Parathyroid adenoma (tissue), 2 donors: ENCODE results near the gene TMEM132D.

Source experiments
- H2AFZ ChIP-seq: fragments of 300-600 bp; sonication (generic); one replicate; pipeline ENCODE4 v1.7.0; 2017; ENCODE audit warnings: antibody characterized with exemption, mild to moderate bottlenecking
- H3K27ac ChIP-seq: fragments of 300-600 bp; sonication (generic); one replicate; pipeline ENCODE4 v1.7.0; 2017
- H3K27me3 ChIP-seq: fragments of 300-600 bp; sonication (generic); one replicate; pipeline ENCODE4 v1.7.0; 2017; ENCODE audit warnings: low read length; ENCODE audit not compliant: control insufficient read depth, insufficient read depth
- H3K36me3 ChIP-seq: fragments of 300-600 bp; sonication (generic); one replicate; pipeline ENCODE4 v1.7.0; 2017; ENCODE audit warnings: low read length; ENCODE audit not compliant: control insufficient read depth, insufficient read depth
- H3K4me1 ChIP-seq: fragments of 300-600 bp; sonication (generic); one replicate; pipeline ENCODE4 v1.7.0; 2017; ENCODE audit warnings: control low read depth
- H3K4me2 ChIP-seq: fragments of 300-600 bp; sonication (generic); one replicate; pipeline ENCODE4 v1.7.0; 2017; ENCODE audit warnings: low read length
- H3K4me3 ChIP-seq: fragments of 300-600 bp; sonication (generic); one replicate; pipeline ENCODE4 v1.7.0; 2017; ENCODE audit warnings: low read depth, low read length
- H3K79me2 ChIP-seq: fragments of 300-600 bp; sonication (generic); one replicate; pipeline ENCODE4 v1.7.0; 2017; ENCODE audit warnings: control low read depth
- H3K9ac ChIP-seq: fragments of 300-600 bp; sonication (generic); one replicate; pipeline ENCODE4 v1.7.0; 2017; ENCODE audit warnings: mild to moderate bottlenecking
- H3K9me3 ChIP-seq: fragments of 300-600 bp; sonication (generic); one replicate; pipeline ENCODE4 v1.7.0; 2017; ENCODE audit warnings: low read length; ENCODE audit not compliant: control insufficient read depth
- TF ChIP-seq, protein P1 (sequence below): fragments of 300-600 bp; sonication (generic); IDR thresholded peaks from one replicate; pipeline ENCODE4 v1.7.0; 2017; ENCODE audit warnings: antibody characterized with exemption, mild to moderate bottlenecking
- donor health status: primary hyperparathyroidism.

TMEM132D gene

DNA sequence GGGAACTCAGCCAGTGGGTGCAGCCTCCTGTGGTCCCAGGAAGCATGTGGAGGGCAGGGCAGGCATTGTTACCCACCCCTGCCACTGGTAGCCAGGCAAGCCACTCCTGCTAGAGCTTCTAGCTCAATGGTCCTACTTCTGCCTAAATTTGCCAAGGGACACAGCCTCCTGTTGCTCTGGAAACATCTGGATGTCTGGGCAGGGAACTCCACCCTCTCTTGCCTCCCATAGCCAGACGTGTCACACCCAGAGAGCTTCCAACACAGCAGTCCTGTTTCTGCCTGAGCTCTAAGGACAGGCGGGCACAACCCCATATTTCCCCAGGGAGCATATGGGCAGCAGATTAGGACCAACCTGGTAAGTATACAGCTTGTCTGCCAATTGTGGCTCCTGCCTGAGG, 700.4 kb downstream of the TMEM132D start:
- TF ChIP-seq, protein P1, sequence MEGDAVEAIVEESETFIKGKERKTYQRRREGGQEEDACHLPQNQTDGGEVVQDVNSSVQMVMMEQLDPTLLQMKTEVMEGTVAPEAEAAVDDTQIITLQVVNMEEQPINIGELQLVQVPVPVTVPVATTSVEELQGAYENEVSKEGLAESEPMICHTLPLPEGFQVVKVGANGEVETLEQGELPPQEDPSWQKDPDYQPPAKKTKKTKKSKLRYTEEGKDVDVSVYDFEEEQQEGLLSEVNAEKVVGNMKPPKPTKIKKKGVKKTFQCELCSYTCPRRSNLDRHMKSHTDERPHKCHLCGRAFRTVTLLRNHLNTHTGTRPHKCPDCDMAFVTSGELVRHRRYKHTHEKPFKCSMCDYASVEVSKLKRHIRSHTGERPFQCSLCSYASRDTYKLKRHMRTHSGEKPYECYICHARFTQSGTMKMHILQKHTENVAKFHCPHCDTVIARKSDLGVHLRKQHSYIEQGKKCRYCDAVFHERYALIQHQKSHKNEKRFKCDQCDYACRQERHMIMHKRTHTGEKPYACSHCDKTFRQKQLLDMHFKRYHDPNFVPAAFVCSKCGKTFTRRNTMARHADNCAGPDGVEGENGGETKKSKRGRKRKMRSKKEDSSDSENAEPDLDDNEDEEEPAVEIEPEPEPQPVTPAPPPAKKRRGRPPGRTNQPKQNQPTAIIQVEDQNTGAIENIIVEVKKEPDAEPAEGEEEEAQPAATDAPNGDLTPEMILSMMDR = no peak
- no peak overlapping the region for H3K4me3 ChIP-seq
- no peak overlapping the region for H2AFZ ChIP-seq
- H3K79me2 ChIP-seq = no peaks in the 10 kb centered on the region
- H3K9me3 ChIP-seq = no peaks in the 10 kb centered on the region
- H3K9ac ChIP-seq = no peak overlapping the region
- H3K36me3 ChIP-seq = no peaks in the 10 kb centered on the region
- H3K27ac ChIP-seq = no peak overlapping the region
- no peaks in the 10 kb centered on the region for H3K4me1 ChIP-seq
- no peaks in the 10 kb centered on the region for H3K27me3 ChIP-seq
- no peak overlapping the region for H3K4me2 ChIP-seq

DNA sequence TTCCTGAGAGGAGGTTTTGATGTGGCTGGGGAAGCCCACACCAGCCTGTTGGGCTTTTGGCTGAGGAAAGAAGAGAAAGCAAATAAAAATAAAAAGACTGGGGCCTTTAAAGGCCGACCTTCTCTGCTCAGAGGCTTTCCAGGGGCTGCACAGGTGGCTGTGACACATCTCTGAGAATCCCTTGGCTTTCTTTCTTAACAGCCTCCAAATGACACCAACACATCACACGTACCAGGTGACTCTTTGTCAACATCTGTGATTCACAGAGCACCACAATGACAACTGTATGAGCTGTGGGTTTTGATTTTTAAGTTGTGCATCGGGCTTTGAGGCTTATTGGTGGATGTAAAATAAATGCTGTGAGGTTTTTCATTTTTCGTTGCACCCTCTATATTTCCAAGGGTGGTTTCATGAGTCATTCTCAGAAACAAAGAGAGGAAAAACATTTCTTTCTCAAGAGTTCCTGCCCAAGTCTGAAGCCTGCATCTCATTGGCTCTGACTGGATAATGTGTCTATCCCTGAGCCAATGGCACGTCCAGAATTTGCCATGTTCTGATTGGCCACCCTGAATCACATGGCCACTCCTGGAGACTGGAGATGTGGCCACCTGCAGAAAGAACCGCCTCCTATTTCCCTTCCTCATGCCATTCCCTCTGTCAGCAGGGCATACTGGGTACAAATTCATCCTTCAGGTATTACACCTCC, 701.6 kb downstream of the TMEM132D start:
- Histone ChIP-seq H3K36me3 (no peaks in the 10 kb centered on the region), H3K27me3 (no peaks in the 10 kb centered on the region), H3K9ac (no peak overlapping the region), H2AFZ (no peak overlapping the region), H3K79me2 (no peaks in the 10 kb centered on the region), H3K27ac (no peak overlapping the region), H3K4me2 (no peak overlapping the region), H3K4me3 (no peak overlapping the region), H3K4me1 (no peaks in the 10 kb centered on the region), H3K9me3 (no peaks in the 10 kb centered on the region)
- TF ChIP-seq, protein P1 = no peak

DNA sequence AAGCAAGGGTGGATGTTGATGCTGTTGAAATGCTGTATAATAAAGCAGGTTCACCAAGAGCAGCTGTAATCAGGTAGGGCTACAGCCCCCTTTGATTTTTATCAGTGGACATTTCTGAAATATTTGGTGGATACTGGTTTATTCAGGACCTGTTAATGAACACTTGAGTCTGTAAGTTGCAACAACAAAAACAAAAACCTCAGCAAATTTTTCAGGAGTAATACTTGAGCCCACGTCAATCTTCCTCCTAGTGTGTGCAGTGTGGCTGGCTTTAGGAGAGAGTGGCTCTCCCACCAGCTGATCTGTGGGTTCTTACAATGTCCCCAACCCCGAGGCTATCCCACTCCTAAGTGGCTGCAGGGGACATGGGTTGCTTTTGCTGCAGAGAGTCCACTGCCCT, 702.8 kb downstream of the TMEM132D start:
- H3K36me3 ChIP-seq = no peaks in the 10 kb centered on the region
- H3K27me3 ChIP-seq = no peaks in the 10 kb centered on the region
- H3K4me3 ChIP-seq = no peak overlapping the region
- no peaks in the 10 kb centered on the region for H3K9me3 ChIP-seq
- no peak overlapping the region for H3K9ac ChIP-seq
- no peaks in the 10 kb centered on the region for H3K4me1 ChIP-seq
- H3K27ac ChIP-seq = no peak overlapping the region
- TF ChIP-seq, protein P1 = no peak
- no peak overlapping the region for H3K4me2 ChIP-seq
- no peak overlapping the region for H2AFZ ChIP-seq
- H3K79me2 ChIP-seq = no peaks in the 10 kb centered on the region

DNA sequence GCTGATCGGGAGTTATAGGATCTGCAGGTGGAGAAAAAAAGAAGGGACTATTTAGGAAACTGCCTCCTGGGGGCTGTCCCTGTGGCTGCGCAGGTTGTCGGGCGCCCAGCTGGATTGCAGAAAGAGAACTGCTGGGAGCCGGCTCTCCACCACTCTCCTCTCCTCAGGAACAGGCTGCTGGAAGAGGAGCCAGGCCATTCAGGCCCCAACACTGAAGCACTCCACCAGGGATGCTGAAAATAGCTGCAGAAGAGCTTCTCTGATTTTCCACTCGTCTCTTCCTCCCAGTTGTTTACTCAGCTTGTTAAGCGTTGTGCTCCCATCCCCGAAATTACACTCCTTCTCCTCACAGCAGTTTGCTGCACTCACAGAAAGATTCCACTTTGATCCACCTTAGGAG, 703.2 kb downstream of the TMEM132D start:
- Histone ChIP-seq H3K9me3 (no peaks in the 10 kb centered on the region), H3K9ac (no peak overlapping the region)

More for the DNA sequence above, 703.2 kb downstream of the TMEM132D start:
- Histone ChIP-seq H3K27me3 (no peaks in the 10 kb centered on the region), H2AFZ (no peak overlapping the region), H3K79me2 (no peaks in the 10 kb centered on the region), H3K4me2 (no peak overlapping the region), H3K4me1 (no peaks in the 10 kb centered on the region), H3K36me3 (no peaks in the 10 kb centered on the region), H3K27ac (no peak overlapping the region), H3K4me3 (no peak overlapping the region)
- TF ChIP-seq, protein P1 = no peak
